Embryonic facial prominence (tissue), 1 donor: ENCODE data around the gene ANKH.

Experiments
- DNase-seq: peaks from one replicate; pipeline ENCODE4 v3.0.0-alpha.2; 2016; ENCODE audit errors: extremely low spot score

ANKH gene

GRCh38 chr5:14790911-14791310, 80.7 kb downstream of the ANKH start:
- DNase-seq = no peak

DNA sequence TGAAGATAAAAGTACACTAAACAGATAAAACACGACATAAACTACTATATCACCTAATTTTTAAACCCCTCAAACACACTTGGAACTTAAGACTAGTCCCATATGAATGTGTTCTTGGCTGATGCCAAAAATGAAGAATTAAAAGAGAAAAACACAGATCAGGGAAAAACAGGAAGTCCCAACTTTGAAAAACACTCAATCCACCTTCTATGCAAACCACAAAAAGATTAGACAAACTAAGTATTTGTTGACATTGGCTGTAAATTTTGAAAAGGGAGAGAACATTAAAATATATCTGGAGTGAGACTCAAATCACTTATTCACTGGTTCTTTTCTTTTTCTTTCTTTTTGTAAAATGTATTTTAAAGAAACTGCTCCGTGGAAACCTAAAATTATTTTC, 81.4 kb downstream of the ANKH start:
- DNase-seq = no peak

- DNase-seq = no peak
These were observed 83.6 kb downstream of the ANKH start for GRCh38 chr5:14787801-14788579.

DNA sequence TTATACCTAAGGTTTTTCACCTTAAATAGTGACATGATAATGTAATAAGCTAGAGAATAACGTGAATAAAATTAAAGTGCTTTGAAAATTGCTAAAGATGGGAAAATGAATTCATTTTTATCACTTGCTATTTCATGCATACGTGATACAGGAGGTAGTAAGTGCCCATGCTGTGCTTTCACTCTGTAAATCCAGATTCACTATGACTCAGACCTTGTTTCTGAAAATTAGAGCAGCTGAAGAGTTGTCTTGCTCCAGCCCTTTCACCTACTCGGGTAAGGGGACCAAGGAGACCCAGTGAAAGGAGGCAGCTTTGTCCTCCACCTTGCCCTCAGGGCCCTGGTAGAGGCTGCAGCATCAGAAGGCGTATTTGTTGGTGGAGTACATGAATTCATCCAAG, 87.9 kb downstream of the ANKH start:
- no peak for DNase-seq

DNA sequence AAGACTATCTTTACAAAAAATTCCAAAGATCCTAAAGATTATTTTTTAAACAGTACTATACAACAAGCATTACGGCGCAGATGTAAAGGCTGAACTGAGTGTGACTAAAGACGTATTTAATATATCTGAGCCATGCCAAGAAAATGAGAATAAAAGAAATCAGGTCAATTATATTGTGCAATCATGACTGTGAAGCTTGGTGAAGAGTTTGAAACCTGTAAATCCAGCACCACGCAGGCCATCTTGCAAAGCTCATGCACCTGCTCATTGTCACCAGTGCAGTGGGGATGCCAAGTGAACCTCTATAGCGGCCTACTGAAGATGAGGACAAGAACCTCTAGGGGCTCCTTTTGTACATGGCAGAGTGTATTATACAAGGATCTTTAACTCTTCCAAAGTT, 89.0 kb downstream of the ANKH start:
- no peak for DNase-seq

- DNase-seq = no peak
These were observed 90.5 kb downstream of the ANKH start for GRCh38 chr5:14781106-14781505.

- no peak for DNase-seq
These were observed 91.6 kb downstream of the ANKH start for GRCh38 chr5:14779975-14780374.

- no peak for DNase-seq
These were observed 92.8 kb downstream of the ANKH start for GRCh38 chr5:14778792-14779070.

GRCh38 chr5:14777932-14778791, 93.4 kb downstream of the ANKH start:
- no peak for DNase-seq

GRCh38 chr5:14777187-14777586, 94.4 kb downstream of the ANKH start:
- no peak for DNase-seq

DNA sequence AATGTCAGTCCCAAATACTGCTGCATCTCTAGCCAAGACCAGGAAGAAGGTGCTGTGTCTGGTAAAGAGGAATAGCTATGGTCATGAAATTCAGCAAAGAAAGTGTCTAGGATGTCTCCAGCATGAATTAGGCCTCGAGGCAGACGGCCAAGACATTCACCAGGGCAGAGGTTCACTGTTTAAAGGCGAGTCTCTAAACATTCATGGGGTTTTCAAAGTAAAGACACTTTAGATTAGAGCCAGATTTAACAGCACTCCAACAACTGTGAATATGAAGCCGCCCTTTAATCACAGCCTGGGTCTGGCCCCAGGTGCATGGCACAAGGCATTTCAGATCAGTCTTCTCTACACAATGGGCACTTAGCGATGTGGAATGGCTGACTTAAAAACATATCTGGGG, 95.0 kb downstream of the ANKH start:
- no peak for DNase-seq

DNA sequence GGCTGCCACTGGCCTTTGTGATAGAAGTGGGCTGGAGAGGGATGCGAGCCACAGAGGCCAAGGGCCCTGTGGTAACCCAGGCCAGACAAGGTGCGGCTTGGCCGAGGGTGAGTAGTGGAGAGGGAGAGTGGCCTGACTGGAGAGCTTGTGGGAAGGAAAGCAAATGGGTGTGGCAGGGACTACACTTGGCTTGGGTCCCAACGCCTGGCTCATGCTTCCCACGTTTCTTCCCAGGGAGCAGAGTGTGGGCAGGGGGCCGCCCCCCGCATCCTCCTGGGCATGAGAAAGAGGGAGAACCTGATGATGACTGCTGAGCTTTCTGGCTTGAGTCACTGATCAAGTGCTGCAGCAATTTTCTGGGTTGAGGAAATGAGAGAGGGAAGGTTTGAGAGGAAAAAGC, 95.7 kb downstream of the ANKH start:
- DNase-seq = no peak

- DNase-seq = no peak
These were observed 98.0 kb downstream of the ANKH start for GRCh38 chr5:14773588-14773987.

DNA sequence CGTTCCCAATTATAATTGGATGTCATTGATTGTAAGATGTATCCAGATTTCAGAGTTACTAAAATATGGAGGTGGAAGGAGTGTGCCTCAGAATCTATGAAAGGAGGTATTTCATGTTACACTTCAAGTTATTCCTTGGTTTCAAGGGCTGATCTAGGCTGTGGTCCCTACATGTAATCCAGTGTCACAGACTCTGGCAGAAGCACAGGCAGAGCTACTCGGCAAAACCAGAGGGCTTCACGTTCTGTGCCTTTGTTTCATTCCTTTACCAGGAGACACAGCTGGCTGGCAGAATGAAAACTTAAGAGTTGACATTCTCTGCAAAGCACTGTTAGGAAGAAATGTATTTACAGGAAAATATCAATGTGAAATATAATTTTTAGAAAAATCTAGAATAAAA, 99.6 kb downstream of the ANKH start:
- DNase-seq = no peak

GRCh38 chr5:14771189-14771588, 100.4 kb downstream of the ANKH start:
- DNase-seq = no peak

DNA sequence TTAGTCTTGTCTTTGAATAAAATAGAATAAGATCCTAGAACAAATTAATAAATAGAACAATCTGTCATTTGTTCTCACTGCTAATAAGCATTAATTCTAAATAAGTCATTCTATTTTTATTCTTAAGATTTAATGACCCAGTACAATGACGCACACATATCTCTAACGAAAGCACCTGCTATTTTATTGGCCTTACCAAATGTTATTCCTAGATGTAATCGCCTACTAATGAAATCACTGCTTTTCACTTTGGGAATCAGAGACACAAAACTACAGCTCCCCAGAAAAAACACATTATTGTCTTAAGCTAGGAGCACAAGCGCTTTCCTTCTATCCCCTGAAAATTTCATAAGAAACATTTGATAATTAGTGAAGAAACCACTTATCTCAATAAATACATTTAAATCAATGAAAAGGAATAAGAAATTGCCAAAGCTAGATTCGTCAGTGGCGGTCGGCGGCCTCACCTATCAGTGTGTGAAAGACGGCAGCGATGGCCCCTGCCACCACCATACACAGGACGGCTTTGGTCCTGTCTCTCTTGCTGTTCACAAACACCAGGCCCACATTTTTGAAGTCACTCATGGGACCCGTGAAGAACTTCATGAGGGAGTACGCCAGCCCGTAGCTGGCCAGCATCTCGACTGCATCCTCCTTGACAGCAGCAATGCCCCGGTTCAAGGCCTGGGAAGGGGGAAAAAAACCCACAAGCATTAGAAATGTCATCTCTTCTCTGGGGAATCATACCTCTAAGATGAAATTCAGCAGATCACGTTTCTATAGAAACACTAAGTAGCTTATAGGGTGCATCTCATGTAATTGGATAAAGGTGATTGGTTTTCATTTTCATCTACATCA, 102.8 kb downstream of the ANKH start:
- DNase-seq = no peak

DNA sequence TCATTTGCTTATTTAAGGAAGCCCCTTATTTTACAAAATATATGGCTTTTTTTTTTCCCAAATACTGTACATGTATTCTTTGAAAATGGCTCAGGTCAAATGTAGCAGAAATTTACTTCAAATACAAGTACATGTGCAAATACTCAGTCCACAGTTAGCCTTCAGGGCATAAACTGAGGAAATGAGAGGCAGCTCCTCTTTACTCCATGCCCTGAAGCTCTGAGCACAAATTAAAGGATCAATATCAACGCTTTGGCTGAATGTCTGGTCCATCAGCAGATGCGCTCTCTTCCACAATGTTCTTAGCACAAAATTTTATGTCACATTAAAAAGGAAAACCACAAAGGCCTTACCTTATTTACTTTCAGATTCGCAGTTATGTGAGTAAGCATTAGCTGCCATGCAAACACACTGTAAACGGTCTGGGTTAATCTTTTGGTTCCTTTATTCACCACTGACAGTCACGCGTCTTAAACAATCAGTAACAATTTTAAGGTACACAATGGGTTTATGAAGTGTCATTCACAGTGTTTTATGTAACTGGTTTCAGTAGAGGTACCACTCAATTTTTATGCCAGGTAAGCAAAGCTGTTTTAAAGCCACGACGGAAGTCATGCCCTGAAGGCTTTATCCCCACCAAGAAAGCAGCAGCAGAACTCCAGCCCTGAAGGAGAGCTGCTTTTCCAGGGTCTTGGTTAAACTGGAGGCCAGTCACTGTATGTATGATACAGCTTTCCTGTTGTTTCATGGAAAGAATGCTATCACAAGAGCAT, 103.7 kb downstream of the ANKH start:
- no peak for DNase-seq

DNA sequence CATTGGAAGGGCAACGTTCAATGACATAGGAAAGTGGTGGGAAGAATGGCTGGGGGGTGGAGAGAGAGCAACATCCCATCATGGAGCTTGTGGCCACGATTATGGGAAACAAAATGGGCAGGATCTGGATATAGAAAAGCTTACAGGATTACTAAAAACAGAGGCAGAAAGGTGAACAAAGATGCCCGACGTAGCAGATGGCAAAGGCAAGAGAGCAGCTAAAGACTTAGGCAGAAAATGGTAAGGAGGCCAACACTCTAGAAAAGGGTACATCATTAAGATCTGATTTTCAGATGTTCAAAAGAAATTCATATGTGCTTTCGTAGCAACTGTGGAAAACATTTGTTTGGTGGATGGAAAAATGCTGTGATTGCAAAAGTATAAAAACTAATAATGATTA, 104.5 kb downstream of the ANKH start:
- DNase-seq = no peak

GRCh38 chr5:14766584-14766983, 105.0 kb downstream of the ANKH start:
- DNase-seq = no peak

- DNase-seq = no peak
These were observed 106.0 kb downstream of the ANKH start for GRCh38 chr5:14765587-14765986.

GRCh38 chr5:14762549-14763216, 108.9 kb downstream of the ANKH start:
- DNase-seq = no peak
